Fibroblast of the aortic adventitia (primary cell): ENCODE results near the gene ANKH. TPM values are rescaled to one million over a fixed set of nuclear protein-coding genes. Genes with fewer than 3 reads are reported as not detected.

Experiments used
- DNase-seq: peaks from one replicate; pipeline ENCODE4 v3.0.0-alpha.2; 2010; ENCODE audit warnings: low read depth
- H3K4me3 ChIP-seq: 2 replicates; pipeline ENCODE4 v1.5.1; 2011; ENCODE audit warnings: low read depth, mild to moderate bottlenecking, control low read depth, low read length, moderate library complexity
- CTCF ChIP-seq: IDR thresholded peaks from 2 replicates; pipeline ENCODE4 v1.5.1; 2011; ENCODE audit warnings: mild to moderate bottlenecking, low read length, control low read depth, inconsistent platforms; ENCODE audit not compliant: insufficient read depth
- total RNA-seq: library from RNA; depleted of rRNA; stranded (reverse); fragments of >200 nt; gene quantifications from 2 replicates; pipeline ENCODE4 v1.2.3, GENCODE V29; 2012; ENCODE audit warnings: low replicate concordance

The ANKH gene
- total RNA-seq, 1 donor: 82.2 TPM

DNA sequence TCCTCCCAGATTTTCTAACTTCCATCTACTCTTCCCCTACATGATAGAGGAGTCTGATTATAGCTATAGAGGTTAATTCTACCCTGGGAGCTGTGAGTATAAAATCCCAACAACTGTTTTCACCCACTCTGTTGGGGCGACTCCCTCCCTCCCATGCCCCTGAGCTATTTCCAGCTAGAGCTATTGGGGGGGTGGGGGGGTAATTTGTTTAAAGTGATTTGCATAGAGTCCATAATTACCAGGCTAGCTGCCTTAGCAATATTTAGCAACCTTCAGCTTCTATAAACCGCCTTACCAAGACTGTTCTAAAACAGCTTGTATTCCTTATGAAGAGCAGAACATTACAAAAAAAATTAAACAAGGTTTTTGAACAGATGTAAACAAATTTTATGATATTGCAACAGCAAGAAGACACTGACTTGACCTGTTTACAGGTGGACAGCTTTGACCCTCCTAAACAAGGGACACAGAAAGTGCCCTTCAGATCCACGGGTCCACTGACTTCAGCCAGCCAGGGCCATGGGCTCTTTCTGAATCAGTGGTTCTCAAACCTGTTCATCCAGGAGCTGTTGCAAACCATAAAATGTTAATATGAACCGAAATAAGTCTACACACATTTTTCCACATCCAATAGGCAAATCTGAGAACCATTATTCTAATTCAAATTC, 108.9 kb downstream of the ANKH start:
- no peak for TF ChIP-seq CTCF
- H3K4me3 ChIP-seq: no peak overlapping the region
- no peak for DNase-seq

- DNase-seq: no peak
- no peak for TF ChIP-seq CTCF
Observed at GRCh38 chr5:14760548-14761002, 111.0 kb downstream of the ANKH start.

DNA sequence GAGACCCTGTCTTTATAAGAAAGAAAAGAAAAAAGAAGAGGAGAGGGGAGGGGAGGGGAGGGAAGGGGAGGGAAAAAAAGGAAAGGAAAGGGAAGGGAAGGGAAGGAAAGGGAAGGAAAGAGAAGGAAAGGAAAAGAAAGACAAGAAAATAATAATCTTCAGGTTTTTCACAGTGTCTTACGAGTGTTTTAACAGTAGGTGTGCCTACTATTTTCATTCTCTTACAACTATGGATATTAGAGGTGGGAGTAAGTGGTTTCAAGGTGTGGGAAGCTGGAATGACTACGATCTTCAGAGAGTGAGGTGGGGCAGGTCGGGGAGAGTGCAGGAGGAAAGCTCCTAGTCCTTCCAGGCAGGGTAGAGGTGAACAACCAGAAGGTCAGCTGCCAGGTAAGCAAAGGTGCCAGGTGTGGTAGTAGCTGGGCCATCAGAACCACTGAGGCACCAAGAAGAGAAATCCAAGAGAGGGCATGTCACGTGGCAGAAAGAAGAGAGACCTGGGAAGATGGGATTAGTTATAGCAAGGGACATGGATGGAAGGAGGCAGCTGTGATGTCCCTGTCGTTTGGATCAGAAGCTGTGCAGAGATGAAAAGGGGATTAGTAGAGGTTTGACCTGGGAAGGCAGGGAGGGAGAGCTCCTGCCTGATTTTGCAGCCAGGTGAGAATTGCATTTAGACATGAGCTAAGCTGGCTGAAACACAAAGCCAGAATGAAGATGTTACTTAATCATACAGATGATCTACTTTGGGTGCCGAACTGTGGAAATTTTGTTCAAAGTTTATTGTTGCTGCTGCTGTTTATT, 111.6 kb downstream of the ANKH start:
- no peak for TF ChIP-seq CTCF
- H3K4me3 ChIP-seq: no peak overlapping the region
- no peak for DNase-seq

More at GRCh38 chr5:14760548-14761002, 111.0 kb downstream of the ANKH start:
- no peak overlapping the region for H3K4me3 ChIP-seq

- DNase-seq: no peak
- TF ChIP-seq CTCF: no peak
Observed at GRCh38 chr5:14757850-14758249, 113.7 kb downstream of the ANKH start.

DNA sequence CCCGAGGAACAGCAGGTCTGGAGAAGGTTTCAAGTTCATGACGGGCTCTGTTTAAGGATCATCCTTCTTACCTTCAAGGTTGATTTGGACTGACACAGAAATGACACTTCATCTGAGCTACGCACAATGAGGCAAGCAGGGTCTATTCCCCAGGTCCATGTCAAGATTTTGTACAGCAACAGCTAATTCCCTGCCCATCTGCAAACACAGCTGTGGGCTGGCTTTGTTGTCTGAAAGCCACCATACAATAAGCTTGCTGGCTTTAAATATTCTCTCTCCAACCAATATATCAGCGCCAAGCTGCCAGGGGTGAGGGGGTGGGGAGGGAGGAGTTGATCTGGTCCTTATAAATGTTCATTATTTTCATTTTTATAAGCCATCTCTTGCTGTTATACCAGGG, 115.1 kb downstream of the ANKH start:
- no peak overlapping the region for H3K4me3 ChIP-seq
- DNase-seq: no peak
- TF ChIP-seq CTCF: no peak

More at GRCh38 chr5:14757850-14758249, 113.7 kb downstream of the ANKH start:
- no peak overlapping the region for H3K4me3 ChIP-seq

GRCh38 chr5:14753947-14754346, 117.6 kb downstream of the ANKH start:
- no peak for TF ChIP-seq CTCF

More at GRCh38 chr5:14753947-14754346, 117.6 kb downstream of the ANKH start:
- no peak overlapping the region for H3K4me3 ChIP-seq
- no peak for DNase-seq
